Activated T-helper 1 cell treated with anti-CD3 and anti-CD28 coated beads, Interleukin-2, amount 50 U/mL, for 16 hours (primary cell): ENCODE measurements around the gene LRRTM4.
"Not testable (repeated sequence)": the region's sequence is repeated elsewhere in the genome, so short reads cannot be mapped to it uniquely, and the experiment has no call there.

Experiments
- DNase-seq, 2 donors: peaks; one replicate each; pipeline ENCODE4 v3.0.0-alpha.2; 2020; ENCODE audit warnings: low read depth in 1 of 2, low spot score in 1 of 2

Gene LRRTM4

DNA sequence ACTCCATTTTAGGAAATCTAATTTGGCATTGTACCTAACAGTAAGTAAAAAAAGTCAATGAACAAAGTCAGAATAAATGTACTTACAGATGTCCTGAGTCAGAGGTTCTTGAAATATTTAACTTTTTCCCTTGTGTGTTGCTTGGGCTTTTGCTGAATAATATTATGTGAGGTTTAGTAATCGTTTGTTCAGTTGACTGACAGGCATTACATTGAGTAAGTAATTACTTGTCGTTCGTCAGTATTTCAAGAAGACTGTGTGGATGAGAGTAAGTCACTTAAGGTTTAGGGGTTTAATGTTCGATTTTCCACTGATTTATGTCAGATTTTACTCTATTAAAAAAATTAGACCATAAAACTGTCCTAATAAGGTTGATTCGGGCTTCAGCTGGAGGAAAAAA lies 342.9 kb downstream of the LRRTM4 start:
- no peak for DNase-seq

DNA sequence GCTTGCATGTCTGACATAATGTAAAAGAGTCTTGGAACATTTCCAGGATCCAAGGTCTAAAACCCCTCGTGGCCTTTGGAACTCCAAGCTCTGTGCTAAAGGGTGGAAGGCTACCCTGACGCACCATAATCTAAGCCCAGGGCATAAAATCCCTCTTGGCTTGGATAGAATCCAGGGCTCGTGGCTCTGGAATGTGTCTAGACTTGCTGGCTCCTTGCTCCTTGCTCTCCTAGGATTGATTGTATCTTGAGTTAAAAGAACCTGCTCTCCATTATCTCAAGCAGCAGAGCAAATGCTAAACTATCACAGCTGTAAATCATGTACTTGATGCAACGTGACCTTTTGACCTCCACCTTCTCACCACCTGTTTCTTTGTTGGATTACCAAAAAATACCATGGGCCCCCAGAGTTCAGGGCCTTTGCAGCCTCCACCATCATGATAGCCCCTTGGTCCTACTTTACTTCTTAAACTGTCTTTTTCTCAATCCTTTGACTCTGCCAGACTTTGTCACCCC lies 346.9 kb downstream of the LRRTM4 start:
- not testable (repeated sequence) for DNase-seq

DNA sequence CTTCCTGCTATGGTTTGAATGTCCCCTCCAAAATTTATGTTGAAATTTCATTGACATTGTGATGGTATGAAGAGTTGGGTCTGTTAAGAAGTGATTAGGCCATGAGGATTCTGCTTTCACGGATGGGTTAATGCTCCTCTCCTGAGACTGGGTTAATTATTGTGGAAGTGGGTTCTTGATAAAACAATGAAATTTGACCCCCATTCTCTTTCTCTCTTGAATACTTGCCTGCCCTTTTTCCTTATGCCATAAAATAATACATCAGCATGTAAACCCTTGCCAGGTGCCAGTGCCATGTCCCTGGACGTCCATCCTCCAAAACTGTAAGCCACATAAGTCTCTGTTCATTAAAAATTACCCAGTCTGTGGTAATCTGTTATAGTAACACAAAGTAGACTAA lies 352.8 kb downstream of the LRRTM4 start:
- DNase-seq: no peak

DNA sequence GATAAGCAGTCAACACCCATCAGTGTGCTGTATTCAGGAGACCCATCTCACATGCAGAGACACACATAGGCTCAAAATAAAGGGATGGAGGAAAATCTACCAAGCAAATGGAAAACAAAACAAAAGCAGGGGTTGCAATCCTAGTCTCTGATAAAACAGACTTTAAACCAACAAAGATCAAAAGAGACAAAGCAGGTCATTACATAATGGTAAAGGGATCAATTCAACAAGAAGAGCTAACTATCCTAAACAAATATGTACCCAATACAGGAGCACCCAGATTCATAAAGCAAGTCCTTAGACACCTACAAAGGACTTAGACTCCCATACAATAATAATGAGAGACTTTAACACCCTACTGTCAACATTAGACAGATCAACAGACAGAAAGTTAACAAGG lies 358.2 kb downstream of the LRRTM4 start:
- DNase-seq: not testable (repeated sequence)

DNA sequence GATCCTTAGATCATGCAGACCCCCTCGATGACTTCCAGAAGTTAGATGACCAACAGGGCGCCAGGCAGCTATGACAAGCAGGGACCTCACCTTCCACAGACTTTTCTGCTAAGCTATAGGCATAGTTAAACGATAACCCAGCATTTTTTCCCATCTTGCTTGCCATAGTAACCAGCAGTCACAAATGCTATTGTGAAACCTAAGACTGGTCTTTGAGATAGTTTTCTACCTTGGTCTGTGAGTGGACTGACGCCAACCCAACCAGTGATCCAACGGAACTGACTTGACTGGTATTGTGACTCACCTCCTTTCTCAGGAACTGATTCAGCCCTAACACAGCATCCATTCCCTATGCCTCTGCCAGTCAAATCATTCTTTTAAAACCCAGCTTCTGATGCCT lies 361.2 kb downstream of the LRRTM4 start:
- DNase-seq: no peak

DNA sequence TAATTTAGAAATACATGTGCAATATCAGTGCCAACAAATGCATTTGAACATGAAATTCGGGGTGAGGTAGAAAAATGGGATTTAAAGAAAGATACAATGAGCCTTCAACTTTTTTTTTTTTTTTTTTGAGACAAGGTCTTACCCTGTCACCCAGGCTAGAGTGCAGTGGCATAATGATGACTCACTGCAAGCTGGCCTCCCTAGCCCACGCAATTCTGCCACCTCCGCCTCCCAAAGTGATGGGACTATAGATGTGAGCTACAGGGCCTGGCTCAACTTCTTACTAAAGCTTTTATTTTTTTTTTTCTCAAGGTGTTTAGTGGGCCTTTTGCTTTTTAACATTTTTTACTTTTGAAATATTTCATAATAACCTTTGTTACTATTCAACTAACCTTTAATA lies 365.6 kb downstream of the LRRTM4 start:
- DNase-seq: no peak

DNA sequence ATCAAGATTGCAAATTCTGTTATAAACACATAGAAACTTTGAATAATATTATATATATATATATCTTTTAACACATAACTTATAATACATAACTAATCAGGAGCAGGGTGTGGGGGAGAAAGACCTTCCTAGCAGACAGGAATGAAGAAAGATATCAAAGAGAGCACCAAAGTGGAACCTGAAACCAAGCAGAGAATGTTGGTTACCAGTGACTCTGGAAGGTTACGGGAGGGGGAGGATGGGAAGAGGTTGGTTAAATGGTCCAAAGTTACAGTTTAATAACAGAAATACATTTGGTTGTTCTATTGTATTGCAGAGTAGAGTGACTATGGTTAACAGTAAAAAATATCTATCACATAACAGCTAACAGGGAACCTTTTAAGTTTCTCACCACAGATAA lies 366.7 kb downstream of the LRRTM4 start:
- DNase-seq: no peak

DNA sequence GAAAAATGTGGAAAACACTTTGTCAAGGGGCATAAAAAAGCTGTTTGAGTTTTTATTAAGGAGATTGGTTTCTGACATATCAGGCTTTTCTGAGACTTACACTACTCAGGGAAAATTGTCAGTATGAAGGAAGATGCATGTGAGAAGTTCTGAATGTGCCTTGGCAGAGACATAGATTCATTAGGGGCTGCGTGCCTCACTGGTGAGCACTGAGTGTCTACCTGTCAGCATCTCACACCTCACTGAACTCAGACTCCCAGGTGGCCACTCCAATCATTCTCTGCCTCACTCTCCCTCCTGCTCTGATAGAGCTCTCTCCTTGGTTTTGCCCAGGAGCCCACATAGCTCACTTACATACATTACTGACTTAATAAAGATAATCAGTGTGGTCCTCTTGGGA lies 372.6 kb downstream of the LRRTM4 start:
- no peak for DNase-seq

DNA sequence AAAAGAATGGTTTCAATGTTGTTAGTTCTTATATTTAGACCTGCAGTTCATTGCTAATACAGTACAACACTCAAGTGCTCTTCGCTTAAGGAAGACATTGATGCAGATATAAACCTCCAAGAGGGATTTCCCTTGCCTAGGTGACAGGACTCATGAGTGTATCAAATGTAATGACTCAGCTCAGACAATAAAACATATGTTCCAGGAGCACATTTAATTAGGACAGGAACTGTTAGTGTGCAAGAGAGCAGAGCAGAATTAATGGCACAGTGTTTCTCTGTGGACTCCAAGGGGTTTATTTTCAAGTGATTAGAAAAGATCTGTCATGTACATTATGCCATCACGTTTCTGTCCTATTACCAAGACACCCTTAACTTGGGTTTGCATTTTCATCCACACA lies 375.0 kb downstream of the LRRTM4 start:
- no peak for DNase-seq

DNA sequence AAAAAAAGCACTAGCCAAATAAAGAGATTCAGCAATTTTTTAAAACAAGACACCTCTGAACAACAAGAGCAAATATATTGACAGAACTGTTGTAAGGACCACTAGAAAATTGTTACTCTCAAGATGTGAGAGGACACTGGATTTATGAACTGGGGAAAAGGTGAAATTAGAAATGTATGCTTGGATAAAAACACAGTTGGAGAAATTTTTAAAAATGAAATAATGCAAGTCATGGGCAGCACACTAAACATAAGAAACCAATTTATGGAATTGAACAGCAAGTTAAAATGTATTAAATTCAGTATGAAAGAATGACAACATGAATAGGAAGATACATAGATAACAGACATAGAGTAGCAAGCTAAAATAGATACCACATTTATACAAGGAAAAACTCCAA lies 377.4 kb downstream of the LRRTM4 start:
- DNase-seq: no peak

DNA sequence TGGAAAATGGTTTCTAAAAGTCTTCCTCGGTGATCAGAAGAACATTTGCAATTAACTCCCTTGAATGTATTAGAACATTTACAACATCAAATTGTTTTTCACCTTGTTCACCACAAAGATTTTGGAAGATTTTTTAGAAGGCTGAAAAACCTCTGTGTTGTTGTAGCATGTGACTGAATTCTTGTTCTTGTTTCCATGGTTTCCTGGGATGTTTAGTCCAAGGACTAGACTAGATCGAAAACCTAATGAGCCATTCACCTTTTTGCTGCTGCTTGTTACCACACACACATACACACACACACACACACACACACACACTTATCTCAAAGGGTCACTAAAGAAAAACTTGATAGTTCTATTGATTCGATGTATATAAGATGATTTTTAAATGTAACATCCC lies 380.0 kb downstream of the LRRTM4 start:
- no peak for DNase-seq

DNA sequence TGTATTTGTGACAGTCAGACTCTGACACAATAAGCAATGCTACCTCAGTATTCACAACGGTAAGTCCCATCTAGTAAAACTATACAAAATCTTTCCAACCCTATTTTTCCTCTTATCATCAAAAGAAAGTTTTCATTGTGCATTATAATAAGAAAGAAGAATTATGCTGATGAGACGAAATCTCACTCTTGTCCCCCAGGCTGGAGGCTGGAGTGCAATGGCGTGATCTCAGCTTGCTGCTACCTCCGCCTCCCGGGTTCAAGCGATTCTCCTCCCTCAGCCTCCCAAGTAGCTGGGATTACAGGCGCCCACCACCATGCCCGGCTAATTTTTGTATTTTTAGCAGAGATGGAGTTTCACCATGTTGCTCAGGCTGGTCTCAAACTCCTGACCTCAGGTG lies 393.7 kb downstream of the LRRTM4 start:
- not testable (repeated sequence) for DNase-seq

DNA sequence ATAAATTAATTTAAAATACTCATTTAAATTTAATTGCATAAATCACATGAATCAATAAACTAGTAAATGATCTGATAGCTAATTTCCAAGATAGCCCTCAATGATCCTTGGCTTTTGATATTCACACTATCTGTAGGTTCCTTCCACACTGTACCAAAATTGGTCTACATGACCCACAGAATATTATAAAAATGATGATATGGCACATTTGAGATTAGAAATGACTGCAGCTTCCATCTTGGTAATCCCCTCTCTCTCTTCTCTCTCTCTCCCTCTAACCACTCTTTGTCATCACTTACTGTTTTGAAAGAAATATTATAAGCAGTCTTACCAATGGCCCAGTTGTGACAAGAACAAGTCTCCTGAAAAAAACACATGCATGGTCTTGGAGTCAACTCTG lies 394.8 kb downstream of the LRRTM4 start:
- DNase-seq: no peak

DNA sequence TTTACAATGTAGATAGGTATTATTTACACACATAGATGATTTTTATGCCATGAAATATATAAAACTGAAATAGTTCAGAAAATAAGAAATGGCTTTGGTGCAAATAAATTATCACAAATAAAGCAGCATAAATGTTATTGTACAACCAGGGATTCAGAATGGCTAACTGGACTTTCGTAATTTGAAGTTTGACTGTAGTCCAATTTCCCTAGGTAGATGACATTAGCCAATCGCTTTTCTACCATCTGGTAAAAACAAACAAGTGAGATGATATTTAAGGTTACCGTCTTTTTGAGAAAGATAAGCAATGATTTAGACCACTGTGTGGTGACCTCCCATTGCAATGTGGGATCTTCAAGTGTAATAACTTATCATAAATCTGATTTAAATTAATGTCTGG lies 400.7 kb downstream of the LRRTM4 start:
- no peak for DNase-seq

DNA sequence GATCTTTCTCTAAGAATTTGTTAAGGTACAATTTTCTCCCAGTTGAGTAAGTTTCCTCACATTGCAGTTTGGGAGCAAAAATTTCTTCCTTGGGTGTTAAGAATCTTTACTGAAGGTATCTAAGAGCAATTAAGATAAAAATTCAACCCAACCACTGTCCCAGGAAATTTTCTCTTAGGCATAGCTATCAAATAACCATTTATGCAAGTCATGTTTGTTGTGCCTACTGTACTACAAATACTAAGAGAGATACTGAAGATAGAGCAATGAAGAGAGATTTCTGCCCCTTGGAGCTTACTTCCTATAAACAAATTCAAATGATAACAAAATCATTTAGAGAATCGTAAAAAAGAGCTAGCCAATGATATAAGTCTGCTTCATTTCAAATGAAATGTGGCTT lies 402.8 kb downstream of the LRRTM4 start:
- DNase-seq: no peak

DNA sequence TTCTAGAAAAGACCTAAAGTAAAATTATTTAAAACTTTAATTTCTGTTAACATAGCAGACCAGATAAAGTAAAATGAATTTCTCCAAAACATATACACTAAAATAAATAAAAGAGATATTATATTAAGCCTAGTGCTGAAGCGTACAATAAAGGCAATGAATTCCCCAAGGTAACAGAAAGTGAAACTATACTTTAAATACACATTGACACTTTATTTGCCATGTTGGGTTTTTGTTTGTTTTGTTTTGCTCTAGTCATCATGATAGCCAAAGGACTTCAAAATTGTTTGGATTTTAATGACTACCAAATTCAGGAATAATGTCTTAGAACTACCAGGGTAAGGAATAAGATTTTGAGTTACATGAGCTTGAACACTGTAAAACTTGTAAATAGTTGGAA lies 413.3 kb downstream of the LRRTM4 start:
- DNase-seq: no peak

DNA sequence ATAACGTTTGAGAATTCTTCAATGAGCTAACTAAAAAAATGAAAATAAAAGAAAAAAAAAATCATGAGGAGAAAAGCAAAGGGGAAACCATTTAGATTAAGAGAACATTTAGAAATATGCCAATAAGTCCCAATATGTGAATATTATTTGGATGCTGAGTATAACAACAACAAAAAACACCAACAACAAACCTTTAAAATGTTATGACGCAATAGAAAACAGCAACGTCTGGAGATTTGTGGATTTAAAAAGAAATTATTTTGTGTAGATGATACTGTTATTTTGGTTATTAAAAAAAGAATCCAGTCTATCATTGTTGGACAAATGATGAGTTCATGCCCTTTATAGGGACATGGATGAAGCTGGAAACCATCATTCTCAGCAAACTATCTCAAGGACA lies 417.2 kb downstream of the LRRTM4 start:
- no peak for DNase-seq

DNA sequence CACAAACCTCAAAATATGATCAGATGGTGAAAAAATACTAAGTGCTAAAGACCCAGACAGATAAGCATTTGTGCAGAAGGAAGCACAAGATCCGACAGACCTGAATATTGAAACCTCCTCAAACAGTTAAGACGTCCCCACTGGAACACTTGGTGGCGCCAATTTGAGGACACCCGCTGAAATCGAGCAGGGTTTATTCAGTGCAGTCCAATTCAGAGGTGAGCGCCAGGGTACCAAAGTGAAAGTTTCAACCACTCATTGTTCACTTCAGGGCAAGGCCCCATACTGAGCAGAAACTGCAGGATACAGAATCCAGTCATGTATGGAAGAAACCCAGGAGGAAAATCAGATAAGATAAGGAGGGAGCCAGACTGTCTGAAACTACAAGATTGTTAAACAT lies 417.6 kb downstream of the LRRTM4 start:
- no peak for DNase-seq

DNA sequence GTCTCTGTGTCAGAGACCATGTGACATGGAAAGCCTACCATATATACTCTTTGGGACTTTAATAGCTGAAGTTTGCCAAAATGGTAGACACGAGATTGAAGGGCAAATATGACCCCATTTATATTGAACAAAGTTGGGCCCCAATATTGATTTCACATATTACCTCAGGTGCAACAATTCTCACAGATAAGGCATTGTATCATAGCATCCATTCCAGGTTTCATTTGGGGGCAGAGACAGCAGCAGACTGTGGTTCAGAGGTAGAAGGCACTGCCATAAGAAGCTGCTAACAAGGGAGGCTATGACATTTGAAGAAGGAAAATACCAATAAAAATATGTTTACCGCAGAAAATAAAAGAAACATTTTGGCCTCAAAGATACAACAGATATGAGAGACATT lies 419.2 kb downstream of the LRRTM4 start:
- no peak for DNase-seq

DNA sequence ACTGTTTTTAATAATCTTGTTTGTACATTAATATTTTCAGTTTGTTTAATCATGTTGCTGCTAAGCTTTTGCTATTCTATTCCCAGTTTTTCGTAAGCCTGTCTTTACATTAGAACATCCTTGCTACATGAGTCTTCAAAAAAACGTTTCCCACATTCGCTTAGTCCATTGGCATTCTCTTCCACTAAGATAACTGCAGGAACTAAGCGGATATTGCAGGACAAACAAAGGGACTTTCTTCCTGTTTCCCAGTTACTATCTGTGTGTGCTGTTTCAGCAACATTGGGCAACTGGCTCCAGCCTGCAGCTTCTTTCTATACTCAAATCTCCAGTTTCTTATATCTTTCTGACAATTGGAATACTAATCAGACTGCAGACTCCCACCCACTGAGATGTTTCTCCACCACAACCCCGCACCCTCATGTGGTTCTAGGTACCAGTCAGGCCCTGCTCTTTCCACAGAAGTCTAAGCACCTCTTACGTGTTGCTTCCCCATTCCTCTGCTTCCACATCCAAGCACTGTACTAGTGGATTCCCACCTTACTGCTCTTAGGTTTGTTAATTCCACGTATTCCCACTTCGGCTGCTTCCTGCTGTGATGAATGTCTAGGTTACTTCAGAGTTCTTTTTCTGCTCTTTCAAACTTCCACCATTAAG lies 420.3 kb downstream of the LRRTM4 start:
- DNase-seq: no peak

DNA sequence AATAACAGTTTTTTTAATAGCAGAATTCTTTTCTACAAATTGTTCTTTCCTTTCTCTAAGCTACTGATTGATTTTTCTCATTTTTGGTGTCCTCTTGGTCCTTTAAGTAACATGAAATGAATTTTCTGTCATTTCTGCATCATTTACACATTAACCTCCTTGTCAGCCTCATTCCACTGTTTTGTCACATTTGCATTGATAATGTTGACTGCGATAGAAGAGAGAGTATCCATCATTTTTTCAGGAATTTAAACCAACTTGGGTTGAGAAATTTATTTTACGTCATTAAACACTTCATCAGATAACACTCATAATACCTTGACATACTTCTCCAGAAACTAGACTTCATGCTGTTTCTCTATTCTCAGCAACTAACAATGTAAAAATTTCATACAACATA lies 422.2 kb downstream of the LRRTM4 start:
- no peak for DNase-seq

DNA sequence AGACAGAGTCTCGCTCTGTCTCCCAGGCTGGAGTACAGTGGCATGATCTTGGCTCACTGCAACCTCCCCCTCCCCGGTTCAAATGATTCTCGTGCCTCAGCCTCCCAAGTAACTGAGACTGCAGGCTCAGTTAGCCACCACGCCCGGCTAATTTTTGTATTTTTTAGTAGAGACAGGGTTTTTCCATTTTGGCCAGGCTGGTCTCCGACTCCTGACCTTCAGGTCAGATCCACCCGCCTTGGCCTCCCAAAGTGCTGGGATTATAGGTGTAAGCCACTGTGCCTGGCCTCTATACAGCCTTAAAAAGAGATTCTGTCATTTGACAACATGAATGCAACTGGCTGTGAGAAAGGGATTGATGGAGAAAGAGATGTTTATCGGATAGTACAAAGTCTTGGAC lies 426.7 kb downstream of the LRRTM4 start:
- DNase-seq: not testable (repeated sequence)

DNA sequence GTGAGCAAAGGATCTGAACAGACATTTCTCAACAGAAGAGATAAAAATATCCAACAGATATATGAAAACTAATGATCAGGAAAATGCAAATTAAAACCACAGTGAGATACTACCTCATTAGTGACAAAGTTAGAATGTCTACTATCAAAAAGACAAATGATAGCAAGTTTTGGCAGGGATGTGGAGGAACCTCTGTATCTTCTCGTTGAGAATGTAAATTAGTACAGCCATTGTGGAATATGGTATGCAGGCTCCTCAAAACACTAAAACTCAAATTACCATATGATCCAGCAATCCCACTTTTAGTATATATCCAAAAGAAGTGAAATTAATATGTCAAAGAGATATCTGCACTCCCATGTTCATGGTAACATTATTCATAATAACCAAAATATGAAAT lies 427.1 kb downstream of the LRRTM4 start:
- DNase-seq: no peak

DNA sequence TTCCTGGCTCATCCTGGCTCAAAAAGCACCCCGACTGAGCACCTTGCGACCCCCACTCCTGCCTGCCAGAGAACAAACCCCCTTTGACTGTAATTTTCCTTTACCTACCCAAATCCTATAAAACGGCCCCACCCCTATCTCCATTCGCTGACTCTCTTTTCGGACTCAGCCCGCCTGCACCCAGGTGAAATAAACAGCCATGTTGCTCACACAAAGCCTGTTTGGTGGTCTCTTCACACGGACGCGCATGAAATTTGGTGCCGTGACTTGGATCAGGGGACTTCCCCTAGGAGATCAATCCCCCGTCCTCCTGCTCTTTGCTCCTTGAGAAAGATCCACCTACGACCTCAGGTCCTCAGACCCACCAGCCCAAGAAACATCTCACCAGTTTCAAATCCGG lies 433.8 kb downstream of the LRRTM4 start:
- not testable (repeated sequence) for DNase-seq
